ENCODE measurements around the gene NMUR2.

The NMUR2 gene

DNA sequence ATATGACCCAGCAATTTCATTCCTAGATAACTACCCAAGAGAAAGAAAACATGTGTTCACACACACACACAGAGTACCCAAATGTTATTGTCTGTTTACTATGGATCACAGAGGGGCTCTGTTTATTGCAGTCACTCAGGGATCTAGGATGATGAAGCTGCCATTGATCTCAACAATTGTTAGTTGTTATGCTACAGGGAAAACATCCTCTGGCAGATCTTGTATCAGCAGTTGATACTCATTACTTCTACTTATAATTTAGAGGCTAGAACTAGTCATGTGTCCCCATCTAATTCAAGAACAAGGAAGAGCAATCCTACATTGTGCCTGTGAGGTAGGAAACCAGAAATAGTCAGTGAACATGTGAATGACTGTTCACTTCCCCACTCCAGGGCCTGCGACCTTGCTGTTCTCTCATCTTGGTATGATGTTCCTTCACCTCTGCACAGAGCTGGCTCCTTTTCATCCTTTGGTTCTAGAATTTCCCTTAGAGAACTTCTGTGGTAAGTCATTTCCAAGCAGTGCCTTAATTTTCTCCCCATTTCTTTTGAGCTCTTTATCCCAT, 30.3 kb downstream of the NMUR2 start:
- no peak overlapping the region for H3K27ac ChIP-seq
- no peak for DNase-seq (ENCODE audit: low spot score)
- TF ChIP-seq, protein P1, sequence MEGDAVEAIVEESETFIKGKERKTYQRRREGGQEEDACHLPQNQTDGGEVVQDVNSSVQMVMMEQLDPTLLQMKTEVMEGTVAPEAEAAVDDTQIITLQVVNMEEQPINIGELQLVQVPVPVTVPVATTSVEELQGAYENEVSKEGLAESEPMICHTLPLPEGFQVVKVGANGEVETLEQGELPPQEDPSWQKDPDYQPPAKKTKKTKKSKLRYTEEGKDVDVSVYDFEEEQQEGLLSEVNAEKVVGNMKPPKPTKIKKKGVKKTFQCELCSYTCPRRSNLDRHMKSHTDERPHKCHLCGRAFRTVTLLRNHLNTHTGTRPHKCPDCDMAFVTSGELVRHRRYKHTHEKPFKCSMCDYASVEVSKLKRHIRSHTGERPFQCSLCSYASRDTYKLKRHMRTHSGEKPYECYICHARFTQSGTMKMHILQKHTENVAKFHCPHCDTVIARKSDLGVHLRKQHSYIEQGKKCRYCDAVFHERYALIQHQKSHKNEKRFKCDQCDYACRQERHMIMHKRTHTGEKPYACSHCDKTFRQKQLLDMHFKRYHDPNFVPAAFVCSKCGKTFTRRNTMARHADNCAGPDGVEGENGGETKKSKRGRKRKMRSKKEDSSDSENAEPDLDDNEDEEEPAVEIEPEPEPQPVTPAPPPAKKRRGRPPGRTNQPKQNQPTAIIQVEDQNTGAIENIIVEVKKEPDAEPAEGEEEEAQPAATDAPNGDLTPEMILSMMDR (IDR thresholded peaks at IDR 0.05): no peak
- no peak overlapping the region for H3K4me3 ChIP-seq

- Histone ChIP-seq H3K27ac (no peak overlapping the region), H3K4me3 (no peak overlapping the region)
- TF ChIP-seq, protein P1 (IDR thresholded peaks at IDR 0.05): no peak
- no peak for DNase-seq (ENCODE audit: low spot score)
Measured at GRCh38 chr5:152372875-152373274, 32.2 kb downstream of the NMUR2 start.

DNA sequence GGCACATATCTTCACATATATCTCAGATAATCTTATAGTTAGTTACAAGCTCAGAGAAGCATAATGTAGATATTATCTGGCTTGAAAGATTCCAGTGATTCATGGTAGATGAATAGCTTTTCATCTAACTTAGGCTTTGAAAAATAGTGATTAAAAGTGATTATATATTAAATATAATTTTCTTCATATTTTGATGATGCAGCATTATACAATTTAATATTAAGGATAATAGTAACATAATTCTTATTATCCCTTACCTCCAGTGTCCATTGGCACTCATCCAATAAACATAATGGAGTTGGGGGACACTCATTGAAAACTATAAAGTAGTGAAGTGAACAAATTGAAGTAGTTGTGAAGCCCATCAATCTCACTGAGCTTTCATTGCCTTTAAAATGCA, 35.8 kb downstream of the NMUR2 start:
- H3K27ac ChIP-seq: no peak overlapping the region
- no peak overlapping the region for H3K4me3 ChIP-seq
- no peak for DNase-seq (ENCODE audit: low spot score)
- TF ChIP-seq, protein P1 (IDR thresholded peaks at IDR 0.05): no peak

GRCh38 chr5:152367554-152367953, 37.5 kb downstream of the NMUR2 start:
- no peak overlapping the region for H3K27ac ChIP-seq
- H3K4me3 ChIP-seq: no peak overlapping the region
- TF ChIP-seq, protein P1 (IDR thresholded peaks at IDR 0.05): no peak
- DNase-seq (ENCODE audit: low spot score): no peak

DNA sequence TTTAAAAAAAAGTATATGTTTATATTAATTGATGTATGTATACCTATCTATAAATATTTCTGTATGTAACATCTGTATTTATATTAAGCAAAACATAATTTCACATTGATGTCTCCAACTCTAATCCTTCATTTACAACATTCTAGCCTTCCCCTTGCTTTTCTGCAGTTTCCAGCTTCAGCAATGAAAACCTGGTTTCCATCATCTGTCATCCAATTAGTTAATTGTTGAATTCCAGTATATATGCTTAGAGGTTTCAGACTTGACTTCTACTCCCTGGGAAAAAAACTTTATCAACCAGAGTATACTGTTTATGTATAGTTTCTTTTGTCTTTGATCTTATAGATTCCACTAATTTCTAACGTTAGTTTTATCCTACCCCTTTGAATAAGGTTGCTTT, 38.4 kb downstream of the NMUR2 start:
- DNase-seq (ENCODE audit: low spot score): no peak
- Histone ChIP-seq H3K4me3 (no peak overlapping the region), H3K27ac (no peak overlapping the region)
- TF ChIP-seq, protein P1 (IDR thresholded peaks at IDR 0.05): no peak

- no peak overlapping the region for H3K27ac ChIP-seq
- TF ChIP-seq, protein P1 (IDR thresholded peaks at IDR 0.05): no peak
- no peak overlapping the region for H3K4me3 ChIP-seq
- no peak for DNase-seq (ENCODE audit: low spot score)
Measured at GRCh38 chr5:152364899-152365298, 40.2 kb downstream of the NMUR2 start.

GRCh38 chr5:152364172-152364571, 40.9 kb downstream of the NMUR2 start:
- TF ChIP-seq, protein P1 (IDR thresholded peaks at IDR 0.05): no peak
- Histone ChIP-seq H3K4me3 (no peak overlapping the region), H3K27ac (no peak overlapping the region)
- DNase-seq (ENCODE audit: low spot score): no peak
